Dermis blood vessel endothelial cell (primary cell): ENCODE data around the gene FAM193A. TPM values are rescaled to one million over a fixed set of nuclear protein-coding genes. Genes with fewer than 3 reads are reported as not detected.
"Not testable (repeated sequence)": the region's sequence is repeated elsewhere in the genome, so short reads cannot be mapped to it uniquely, and the experiment has no call there.

ENCODE experiments used
- DNase-seq: peaks from one replicate; pipeline ENCODE4 v3.0.0; 2010
- total RNA-seq: library from RNA; depleted of rRNA; stranded (reverse); fragments of >200 nt; gene quantifications from 2 replicates; pipeline ENCODE4 v1.2.3, GENCODE V29; 2014

FAM193A gene
- total RNA-seq, 1 donor from 2014 or later: 12.4 TPM

DNA sequence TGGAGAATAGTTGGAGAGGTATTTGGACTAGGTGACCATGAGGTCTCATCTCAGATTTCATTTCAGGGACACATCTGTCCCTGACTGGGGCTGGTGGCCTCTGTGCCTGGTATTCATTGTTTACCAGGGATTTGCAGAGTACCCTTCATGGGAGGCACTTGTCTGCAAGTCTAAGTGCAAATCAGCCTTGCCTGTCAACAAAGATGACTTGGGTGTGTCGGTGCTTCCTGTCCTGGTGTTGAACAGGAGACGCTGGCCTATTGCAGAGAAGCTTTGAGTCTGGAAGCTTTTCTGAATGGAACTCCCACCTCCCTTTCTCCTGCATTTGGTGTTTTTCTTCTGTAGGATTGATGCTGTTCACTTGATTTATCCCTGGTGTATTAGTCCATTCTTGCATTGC, 115.6 kb downstream of the FAM193A start:
- no peak for DNase-seq

GRCh38 chr4:2652415-2653160, 116.1 kb downstream of the FAM193A start:
- DNase-seq: no peak

GRCh38 chr4:2660596-2661211, 124.3 kb downstream of the FAM193A start:
- DNase-seq: no peak

- DNase-seq: peak; percentile 34
Observed at GRCh38 chr4:2662598-2662997, 126.2 kb downstream of the FAM193A start.

DNA sequence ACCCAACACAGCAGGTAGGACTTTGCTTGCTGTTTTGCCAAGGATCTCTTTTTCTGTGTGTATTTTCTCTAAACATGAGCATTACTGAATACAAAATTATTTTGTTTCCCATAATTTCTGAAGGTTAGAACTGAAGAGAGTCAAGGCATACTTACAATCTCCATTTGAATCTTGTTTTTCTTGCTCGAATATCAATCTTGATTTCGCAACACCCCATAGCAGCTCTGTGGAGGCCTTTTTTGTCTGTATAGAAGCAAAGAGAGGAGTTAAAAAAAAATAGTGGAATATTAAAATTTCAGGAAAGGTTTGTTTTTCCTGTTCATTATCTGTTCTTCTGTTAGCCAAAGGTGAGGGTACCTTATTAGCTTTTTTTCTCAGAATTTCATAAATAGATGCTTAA, 126.8 kb downstream of the FAM193A start:
- no peak for DNase-seq

DNA sequence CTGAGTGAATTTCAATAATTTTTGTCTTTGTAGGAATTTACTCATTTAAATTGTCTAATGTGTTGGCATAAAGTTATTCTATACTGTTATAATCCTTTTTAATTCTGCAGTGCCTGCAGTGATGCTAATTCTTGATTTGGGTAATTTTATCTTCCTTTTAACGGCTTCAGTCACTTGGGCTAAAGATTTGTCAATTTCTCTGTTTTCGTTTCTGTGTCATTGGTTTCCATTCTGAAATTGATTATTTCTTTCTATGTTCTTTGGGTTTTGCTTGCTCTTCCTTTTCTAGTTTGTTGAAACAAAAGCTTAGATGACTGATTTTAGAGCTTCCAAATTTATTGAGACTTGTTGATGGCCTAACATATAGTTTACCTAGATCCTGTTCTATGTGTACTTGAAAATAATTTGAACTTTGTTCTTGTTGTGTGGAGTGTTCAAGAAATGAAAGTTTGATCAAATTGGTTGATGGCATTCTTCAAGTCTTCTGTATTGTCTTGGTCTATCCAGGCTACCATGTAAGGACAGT, 130.3 kb downstream of the FAM193A start:
- DNase-seq: no peak

- DNase-seq: no peak
Observed at GRCh38 chr4:2667428-2667827, 131.0 kb downstream of the FAM193A start.

- no peak for DNase-seq
Observed at GRCh38 chr4:2671267-2671895, 134.9 kb downstream of the FAM193A start.

DNA sequence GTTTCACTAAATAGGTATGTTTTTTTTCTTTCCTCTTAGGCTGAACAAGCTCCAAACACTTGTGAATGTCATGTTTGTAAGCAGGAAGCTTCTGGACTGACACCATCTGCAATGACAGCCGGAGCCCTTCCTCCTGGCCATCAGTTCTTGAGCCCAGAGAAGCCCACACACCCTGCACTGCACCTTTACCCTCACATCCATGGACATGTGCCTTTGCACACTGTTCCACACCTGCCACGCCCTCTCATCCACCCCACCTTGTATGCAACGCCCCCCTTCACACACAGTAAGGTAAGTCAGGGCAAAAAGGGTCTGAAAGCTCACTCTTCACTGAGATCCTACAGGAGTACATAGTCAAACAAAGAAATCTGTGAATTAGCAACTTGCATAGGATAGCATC, 135.6 kb downstream of the FAM193A start:
- no peak for DNase-seq

- DNase-seq: no peak
Observed at GRCh38 chr4:2672700-2673099, 136.3 kb downstream of the FAM193A start.

DNA sequence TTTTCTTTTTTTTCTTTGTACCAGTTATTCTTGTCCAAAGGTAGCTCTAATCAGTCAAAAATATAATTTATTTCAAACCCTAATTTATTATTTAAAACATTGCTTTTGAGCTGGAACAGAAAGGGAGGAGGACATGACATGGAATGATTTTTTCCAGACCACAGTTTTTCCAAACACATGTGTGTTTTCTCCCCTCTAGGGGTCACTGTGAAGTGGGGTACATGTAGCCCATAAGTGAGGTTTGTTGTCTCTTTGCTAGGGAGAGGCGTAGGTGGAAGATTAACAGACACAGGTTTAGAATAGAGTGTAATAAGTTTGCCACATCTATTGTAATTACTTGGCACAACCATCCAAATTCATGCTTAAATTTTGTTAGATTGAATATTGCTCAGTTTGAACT, 136.7 kb downstream of the FAM193A start:
- DNase-seq: peak; percentile 50

DNA sequence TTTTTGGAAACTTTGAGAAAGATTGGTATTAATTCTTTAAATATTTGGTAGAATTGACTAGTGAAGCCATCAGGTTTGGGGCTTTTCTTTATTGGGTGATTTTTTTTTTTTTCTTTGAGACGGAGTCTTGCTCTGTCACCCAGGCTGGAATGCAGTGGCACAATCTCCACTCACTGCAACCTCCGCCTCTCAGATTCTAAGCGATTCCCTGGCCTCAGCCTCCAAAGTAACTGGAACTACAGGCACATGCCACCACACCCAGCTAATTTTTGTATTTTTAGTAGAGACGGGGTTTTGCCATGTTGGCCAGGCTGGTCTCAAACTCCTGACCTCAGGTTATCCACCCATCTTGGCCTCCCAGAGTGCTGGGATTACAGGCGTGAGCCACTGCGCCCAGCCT, 143.3 kb downstream of the FAM193A start:
- DNase-seq: not testable (repeated sequence)

DNA sequence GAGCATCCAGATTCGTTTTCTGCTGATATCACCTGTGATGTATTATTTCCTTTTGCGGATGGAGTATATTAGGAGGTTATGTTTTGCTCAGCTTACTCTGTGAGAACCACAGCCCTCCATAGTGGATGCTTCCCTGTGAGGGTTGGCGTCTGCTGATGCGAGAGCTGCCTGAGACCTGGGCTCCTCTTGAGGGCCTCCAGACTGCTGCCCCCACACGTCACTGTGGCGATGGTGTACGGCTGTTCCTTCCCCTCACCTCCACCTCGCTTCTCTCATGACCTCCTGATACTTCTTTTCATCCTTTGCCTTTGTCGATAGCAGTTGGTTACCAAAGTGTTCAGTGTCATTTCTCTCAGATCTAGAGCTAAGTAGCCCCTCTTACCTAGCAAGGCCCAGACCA, 148.0 kb downstream of the FAM193A start:
- no peak for DNase-seq

GRCh38 chr4:2685541-2685940, 149.1 kb downstream of the FAM193A start:
- no peak for DNase-seq

GRCh38 chr4:2686379-2687265, 150.2 kb downstream of the FAM193A start:
- DNase-seq: no peak

DNA sequence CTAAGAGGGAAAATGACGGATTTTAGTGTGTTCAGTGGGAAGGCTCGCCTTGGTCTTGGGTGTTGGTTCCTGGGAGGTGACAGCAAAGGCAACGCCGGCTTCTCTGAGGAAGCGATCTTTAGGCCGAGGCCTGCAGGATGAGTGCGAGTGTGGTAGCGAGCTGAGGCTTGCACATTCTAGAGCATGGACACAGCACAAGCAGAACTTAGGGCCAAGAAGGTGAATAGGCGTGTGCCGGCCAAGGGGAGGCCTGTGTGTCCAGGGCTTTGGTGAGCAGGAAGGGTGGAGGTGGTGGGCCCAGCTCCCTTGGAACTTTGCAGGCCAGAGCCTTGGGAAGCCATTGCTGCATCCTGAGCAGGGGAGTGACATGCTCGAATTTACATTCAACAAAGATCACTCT, 151.8 kb downstream of the FAM193A start:
- no peak for DNase-seq

- no peak for DNase-seq
Observed at GRCh38 chr4:2688697-2689096, 152.2 kb downstream of the FAM193A start.

GRCh38 chr4:2689114-2689513, 152.7 kb downstream of the FAM193A start:
- no peak for DNase-seq

DNA sequence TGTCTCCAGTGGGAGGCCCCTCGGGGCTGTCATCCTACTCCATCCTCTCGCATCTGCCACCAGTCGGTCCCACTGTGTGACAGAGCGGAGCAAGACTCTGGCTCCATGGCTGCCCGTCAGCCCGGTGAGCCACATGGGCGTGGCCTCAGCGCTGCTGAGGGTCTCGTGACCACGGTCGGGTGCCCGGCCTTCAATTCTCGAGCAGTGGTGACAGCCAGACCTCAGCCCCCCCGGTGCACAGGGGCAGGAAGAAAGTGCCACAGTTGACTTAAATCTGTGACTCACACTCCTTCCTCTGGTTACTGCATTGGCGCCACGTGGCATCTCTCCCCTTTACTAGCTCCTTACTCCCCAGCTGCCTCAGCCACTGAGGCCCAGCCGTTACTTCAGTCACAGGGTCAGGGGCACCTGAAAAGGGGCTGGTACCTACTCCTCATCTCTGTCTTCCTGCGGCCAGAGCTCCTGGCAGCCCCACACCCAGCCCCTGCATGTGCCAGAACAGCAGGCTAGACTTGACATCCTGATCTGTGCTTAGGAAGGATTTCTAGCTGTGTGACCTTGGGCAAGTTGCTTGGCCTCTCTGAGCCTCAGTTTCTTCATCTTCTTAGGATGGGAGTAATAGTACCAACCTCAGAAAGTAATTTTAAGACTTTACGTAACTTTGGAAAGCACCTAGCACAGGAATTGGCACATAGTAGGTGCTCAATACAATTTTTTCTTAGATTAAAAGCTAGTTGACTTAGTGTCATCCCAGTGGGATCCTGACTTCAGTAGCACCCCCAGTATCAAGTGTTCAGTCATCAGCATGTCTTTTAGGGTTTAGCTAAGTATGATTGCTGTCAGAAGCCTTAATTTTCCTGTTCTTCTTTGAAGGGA, 153.6 kb downstream of the FAM193A start:
- DNase-seq: peak; percentile 37

GRCh38 chr4:2691313-2691712, 154.9 kb downstream of the FAM193A start:
- no peak for DNase-seq

DNA sequence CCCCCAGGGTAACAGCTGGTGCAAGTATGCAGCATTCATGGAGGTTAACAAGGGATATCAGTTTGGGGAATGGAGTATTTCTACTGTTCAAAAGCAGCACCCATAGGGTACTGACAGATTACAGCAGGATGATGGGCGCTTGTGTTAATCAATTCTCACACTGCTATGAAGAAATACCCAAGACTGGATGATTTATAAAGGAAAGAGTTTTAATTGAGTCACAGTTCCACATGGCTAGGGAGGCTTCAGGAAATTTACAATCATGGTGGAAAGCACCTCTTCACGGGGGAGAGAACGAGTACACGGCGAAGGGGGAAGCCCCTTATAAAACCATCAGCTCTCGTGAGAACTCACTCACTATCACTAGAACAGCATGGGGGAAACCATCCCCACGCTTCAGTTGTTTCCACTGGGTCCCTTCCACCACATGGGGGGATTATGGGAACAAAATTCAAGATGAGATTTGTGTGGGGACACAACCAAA, 155.5 kb downstream of the FAM193A start:
- no peak for DNase-seq

DNA sequence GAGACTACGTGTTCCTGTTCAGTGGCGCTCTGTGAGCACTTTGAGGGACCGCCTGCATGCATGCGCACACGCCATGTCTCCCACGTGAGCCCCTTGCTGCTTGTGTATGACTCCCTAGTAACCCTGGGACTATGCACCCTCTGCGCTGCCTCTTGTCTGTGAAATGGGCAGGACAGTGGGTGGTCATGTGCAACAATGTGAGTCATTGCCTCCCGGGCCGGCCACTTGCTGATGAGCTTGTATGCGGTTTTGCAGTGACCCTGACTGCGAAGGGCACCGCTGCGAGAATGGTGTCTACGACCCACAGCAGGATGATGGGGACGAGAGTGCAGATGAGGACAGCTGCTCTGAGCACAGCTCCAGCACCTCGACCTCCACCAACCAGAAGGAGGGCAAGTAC, 158.2 kb downstream of the FAM193A start:
- DNase-seq: no peak
